Mesodermal cell (in vitro differentiated cells): Measurements from ENCODE around the gene AKT3. TPM values are rescaled to one million over a fixed set of nuclear protein-coding genes. Genes with fewer than 3 reads are reported as not detected.
"Not testable (repeated sequence)": the region's sequence is repeated elsewhere in the genome, so short reads cannot be mapped to it uniquely, and the experiment has no call there.

ENCODE experiments used
- H3K27ac ChIP-seq: 2 replicates; pipeline ENCODE4 v1.7.0; 2013; ENCODE audit warnings: mild to moderate bottlenecking, low read depth, low read length, moderate library complexity; ENCODE audit not compliant: severe bottlenecking
- H3K36me3 ChIP-seq: 2 replicates; pipeline ENCODE4 v1.7.1; 2013; ENCODE audit warnings: mild to moderate bottlenecking, low read length, moderate library complexity; ENCODE audit not compliant: control insufficient read depth, insufficient read depth
- H3K4me1 ChIP-seq: one replicate; pipeline ENCODE4 v1.7.1; 2013; ENCODE audit warnings: mild to moderate bottlenecking, low read length; ENCODE audit not compliant: insufficient read depth, control insufficient read depth, poor library complexity, severe bottlenecking
- H3K4me3 ChIP-seq: 2 replicates; pipeline ENCODE4 v1.7.0; 2013; ENCODE audit warnings: low read length, control low read depth, mild to moderate bottlenecking; ENCODE audit not compliant: insufficient read depth, poor library complexity, severe bottlenecking; ENCODE audit errors: extremely low read depth
- H3K9me3 ChIP-seq: 2 replicates; pipeline ENCODE4 v1.7.1; 2013; ENCODE audit warnings: mild to moderate bottlenecking, low read length, moderate library complexity; ENCODE audit not compliant: control insufficient read depth
- WGBS, 2 experiments: methylation state at CpG; one replicate each; pipeline ENCODE4 v1.1.5; 2013; ENCODE audit warnings: missing lambda C conversion rate in 2 of 2; ENCODE audit not compliant: insufficient coverage in 2 of 2; 5-methylcytosine and 5-hydroxymethylcytosine counted together
- polyA plus RNA-seq, 2 experiments: library from polyadenylated mRNA; stranded (reverse); fragments of 50-300 nt; gene quantifications; one replicate each; pipeline ENCODE4 v1.2.3, GENCODE V29; 2013

Gene AKT3
- 48.3 TPM for polyA plus RNA-seq (2013, experiment 1 of 2)
- 44.5 TPM for polyA plus RNA-seq (2013, experiment 2 of 2)

GRCh38 chr1:243850202-243850451, at the start of gene AKT3:
Gene AKT3 (minus strand): TSS chr1:243850243. CDS start chr1:243843170, 7,073 bp downstream.
- 0% methylated on average over 8 of the region's 32 CpGs; no CpG with 5 or more reads in 1 of the 2 experiments for WGBS, 2 experiments
- Histone ChIP-seq H3K4me3 (peak within 1 kb of the TSS; percentile 69), H3K27ac (peak within 1 kb of the TSS; percentile 94), H3K9me3 (no peaks in the 10 kb centered on the region), H3K36me3 (no peaks in the 10 kb centered on the region), H3K4me1 (no peaks in the 10 kb centered on the region)

GRCh38 chr1:243898278-243898677, 48.2 kb upstream of the AKT3 start:
- Histone ChIP-seq H3K4me1 (no peaks in the 10 kb centered on the region), H3K9me3 (no peaks in the 10 kb centered on the region), H3K27ac (no peak overlapping the region), H3K36me3 (no peaks in the 10 kb centered on the region), H3K4me3 (no peak overlapping the region)
- 75 to 93% methylated on average over 1 to 2 of the region's 2 CpGs for WGBS, 2 experiments

- Histone ChIP-seq H3K4me1 (no peaks in the 10 kb centered on the region), H3K36me3 (no peaks in the 10 kb centered on the region), H3K27ac (no peak overlapping the region), H3K9me3 (no peaks in the 10 kb centered on the region), H3K4me3 (no peak overlapping the region)
- 70 to 78% methylated on average over 1 of the region's 2 CpGs for WGBS, 2 experiments
Observed at GRCh38 chr1:243896313-243896712, 46.3 kb upstream of the AKT3 start.

- H3K27ac ChIP-seq = no peak overlapping the region
Observed at GRCh38 chr1:243892456-243892855, 42.4 kb upstream of the AKT3 start.

GRCh38 chr1:243890576-243890975, 40.5 kb upstream of the AKT3 start:
- peaks cover 10% of the 10 kb centered on the region for H3K4me1 ChIP-seq
- WGBS, 2 experiments = 79 to 80% methylated on average over 2 of the region's 2 CpGs

More at GRCh38 chr1:243892456-243892855, 42.4 kb upstream of the AKT3 start:
- WGBS, 2 experiments = 100% methylated on average over 1 of the region's 3 CpGs; no CpG with 5 or more reads in 1 of the 2 experiments
- Histone ChIP-seq H3K4me1 (peaks cover 10% of the 10 kb centered on the region), H3K4me3 (no peak overlapping the region), H3K9me3 (no peaks in the 10 kb centered on the region), H3K36me3 (no peaks in the 10 kb centered on the region)

GRCh38 chr1:243885806-243886205, 35.8 kb upstream of the AKT3 start:
- Histone ChIP-seq H3K36me3 (no peaks in the 10 kb centered on the region), H3K9me3 (no peaks in the 10 kb centered on the region), H3K4me1 (peaks cover 8% of the 10 kb centered on the region), H3K27ac (no peak overlapping the region), H3K4me3 (no peak overlapping the region)
- WGBS, 2 experiments = 33% methylated on average over 1 of the region's 1 CpG; no CpG with 5 or more reads in 1 of the 2 experiments

More at GRCh38 chr1:243890576-243890975, 40.5 kb upstream of the AKT3 start:
- Histone ChIP-seq H3K27ac (no peak overlapping the region), H3K4me3 (no peak overlapping the region), H3K9me3 (no peaks in the 10 kb centered on the region), H3K36me3 (no peaks in the 10 kb centered on the region)

- no peaks in the 10 kb centered on the region for H3K4me1 ChIP-seq
- H3K27ac ChIP-seq = no peak overlapping the region
- H3K9me3 ChIP-seq = no peaks in the 10 kb centered on the region
- no peaks in the 10 kb centered on the region for H3K36me3 ChIP-seq
- 82 to 92% methylated on average over 1 to 4 of the region's 5 CpGs for WGBS, 2 experiments
- no peak overlapping the region for H3K4me3 ChIP-seq
Observed at GRCh38 chr1:243884603-243885002, 34.6 kb upstream of the AKT3 start.

- H3K36me3 ChIP-seq = no peaks in the 10 kb centered on the region
- 89 to 100% methylated on average over 2 of the region's 2 CpGs for WGBS, 2 experiments
Observed at GRCh38 chr1:243883551-243883950, 33.5 kb upstream of the AKT3 start.

GRCh38 chr1:243882276-243882675, 32.2 kb upstream of the AKT3 start:
- Histone ChIP-seq H3K4me3 (no peak overlapping the region), H3K9me3 (no peaks in the 10 kb centered on the region), H3K4me1 (no peaks in the 10 kb centered on the region), H3K36me3 (no peaks in the 10 kb centered on the region), H3K27ac (no peak overlapping the region)
- WGBS, 2 experiments = 72 to 100% methylated on average over 2 to 3 of the region's 3 CpGs

More at GRCh38 chr1:243883551-243883950, 33.5 kb upstream of the AKT3 start:
- Histone ChIP-seq H3K9me3 (no peaks in the 10 kb centered on the region), H3K4me1 (no peaks in the 10 kb centered on the region), H3K27ac (no peak overlapping the region), H3K4me3 (no peak overlapping the region)

GRCh38 chr1:243877058-243877457, 27.0 kb upstream of the AKT3 start:
- H3K4me1 ChIP-seq, H3K4me3 ChIP-seq, H3K36me3 ChIP-seq, H3K27ac ChIP-seq, H3K9me3 ChIP-seq: not testable (repeated sequence)
- WGBS, 2 experiments = no CpG with 5 or more reads among the region's 3 CpGs

GRCh38 chr1:243855616-243856318, 5.7 kb upstream of the AKT3 start:
- no peak overlapping the region for H3K4me3 ChIP-seq
- no peaks in the 10 kb centered on the region for H3K9me3 ChIP-seq
- WGBS, 2 experiments = 78 to 90% methylated on average over 7 to 8 of the region's 11 CpGs
- no peaks in the 10 kb centered on the region for H3K36me3 ChIP-seq
- no peak overlapping the region for H3K27ac ChIP-seq
- H3K4me1 ChIP-seq = no peaks in the 10 kb centered on the region
